Measurements from ENCODE around the gene CDT1. TPM values are rescaled to one million over a fixed set of nuclear protein-coding genes. Genes with fewer than 3 reads are reported as not detected.

CDT1 gene
- total and polyA plus RNA-seq, 10 of the 15 experiments (the other 5 are each of a cell fraction or from before 2014, with no cell fraction given), result 0.50 to 87.6 (median 8.8) TPM

DNA sequence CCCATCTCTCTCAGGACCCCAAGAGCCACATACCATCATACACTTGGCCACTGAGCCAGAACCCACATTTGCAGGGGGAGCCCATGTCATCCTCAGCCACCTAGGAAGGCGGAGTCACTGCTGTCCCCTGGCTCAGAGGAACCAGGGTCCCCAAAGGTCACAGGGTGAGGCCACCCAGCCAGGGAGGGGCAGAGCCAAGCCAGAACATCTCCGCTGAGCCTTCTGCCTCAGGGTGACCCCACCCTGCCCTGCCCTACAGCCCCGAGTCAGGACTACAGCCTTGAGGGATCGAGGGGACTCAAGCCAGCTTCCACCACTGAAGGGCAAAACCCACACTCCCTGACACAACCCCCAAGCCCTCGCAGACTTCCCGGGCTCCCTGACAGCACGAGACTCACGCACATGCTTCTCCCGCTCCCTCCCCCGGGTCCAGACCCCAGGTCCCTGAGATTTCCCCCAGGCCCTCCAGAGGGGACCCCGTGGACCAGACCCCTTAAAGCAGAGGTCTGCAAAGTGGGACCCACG, 36.0 kb upstream of the CDT1 start:
- 42% methylated on average over 12 of the region's 12 CpGs for WGBS (ENCODE audit: insufficient coverage, insufficient replicate concordance, low lambda C conversion rate, missing lambda C conversion rate)
- TF ChIP-seq NR2F1 (conservative IDR thresholded peaks at IDR 0.05), result 0 out of 2 replicates have a peak, but pooled peaks have one; percentile 34
- TF ChIP-seq, protein P1, sequence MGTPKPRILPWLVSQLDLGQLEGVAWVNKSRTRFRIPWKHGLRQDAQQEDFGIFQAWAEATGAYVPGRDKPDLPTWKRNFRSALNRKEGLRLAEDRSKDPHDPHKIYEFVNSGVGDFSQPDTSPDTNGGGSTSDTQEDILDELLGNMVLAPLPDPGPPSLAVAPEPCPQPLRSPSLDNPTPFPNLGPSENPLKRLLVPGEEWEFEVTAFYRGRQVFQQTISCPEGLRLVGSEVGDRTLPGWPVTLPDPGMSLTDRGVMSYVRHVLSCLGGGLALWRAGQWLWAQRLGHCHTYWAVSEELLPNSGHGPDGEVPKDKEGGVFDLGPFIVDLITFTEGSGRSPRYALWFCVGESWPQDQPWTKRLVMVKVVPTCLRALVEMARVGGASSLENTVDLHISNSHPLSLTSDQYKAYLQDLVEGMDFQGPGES (IDR thresholded peaks at IDR 0.05), result no peak
- no peak for TF ChIP-seq MTA2 (IDR thresholded peaks at IDR 0.05; ENCODE audit: low read depth)
- TF ChIP-seq, protein P2, sequence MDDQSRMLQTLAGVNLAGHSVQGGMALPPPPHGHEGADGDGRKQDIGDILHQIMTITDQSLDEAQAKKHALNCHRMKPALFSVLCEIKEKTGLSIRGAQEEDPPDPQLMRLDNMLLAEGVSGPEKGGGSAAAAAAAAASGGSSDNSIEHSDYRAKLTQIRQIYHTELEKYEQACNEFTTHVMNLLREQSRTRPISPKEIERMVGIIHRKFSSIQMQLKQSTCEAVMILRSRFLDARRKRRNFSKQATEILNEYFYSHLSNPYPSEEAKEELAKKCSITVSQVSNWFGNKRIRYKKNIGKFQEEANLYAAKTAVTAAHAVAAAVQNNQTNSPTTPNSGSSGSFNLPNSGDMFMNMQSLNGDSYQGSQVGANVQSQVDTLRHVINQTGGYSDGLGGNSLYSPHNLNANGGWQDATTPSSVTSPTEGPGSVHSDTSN (IDR thresholded peaks at IDR 0.05; ENCODE audit: insufficient replicate concordance, low read depth, low read length), result no peak
- TF ChIP-seq YBX1 (IDR thresholded peaks at IDR 0.05), result no peak
- TF ChIP-seq RUNX3 (IDR thresholded peaks at IDR 0.05; ENCODE audit: low read length), result no peak
- peak; percentile 48; the same call in 1 of the 2 replicates for TF ChIP-seq POLR2A (IDR thresholded peaks at IDR 0.05; ENCODE audit: low read depth, low read length)
- no peak overlapping the region for H2AFZ ChIP-seq (ENCODE audit: control insufficient read depth, low read depth, low read length)
- DNase-seq (ENCODE audit: low read depth, low spot score), result no peak
- H3K9me3 ChIP-seq (replicated peaks; ENCODE audit: control insufficient read depth, insufficient read depth, low read length), result no peaks in the 10 kb centered on the region
- peak overlapping the region; percentile 24; the same call in 1 of the 2 replicates for H3K27ac ChIP-seq (ENCODE audit: control insufficient read depth, insufficient read depth)
- peaks cover 3 to 5% of the 10 kb centered on the region in 2 experiments; a peak in 2 of 4 replicates for H3K36me3 ChIP-seq (ENCODE audit: control insufficient read depth in 2 of 2, insufficient read depth in 2 of 2, low read length in 1 of 2)
- ChIA-PET POLR2A (interaction anchor here (1.1 to 1.2 kb wide), 2 partner anchors 13 to 14 kb away, joined by 3 read pairs; no protein-coding TSS in a partner anchor), CTCF (interaction anchor here (1.4 to 1.7 kb wide), 2 partner anchors 13 to 24 kb away, joined by 4 read pairs; no protein-coding TSS in a partner anchor), SMC1A (ENCODE audit: uncharacterized antibody, unreplicated experiment) (no interaction called here), RAD21 (ENCODE audit: unreplicated experiment) (no interaction called here)
- peaks cover 58% of the 10 kb centered on the region for H3K79me2 ChIP-seq (ENCODE audit: control insufficient read depth, insufficient read depth, low read length)
- H3K4me1 ChIP-seq (ENCODE audit: control insufficient read depth, insufficient read depth, low read length), result peaks cover 28% of the 10 kb centered on the region
- no TSS peak for BruUV-seq (replicated peaks)
- H3K27me3 ChIP-seq (replicated peaks in 1 of 2; ENCODE audit: control insufficient read depth in 2 of 2, insufficient read depth in 2 of 2, low read length in 1 of 2), result no peaks in the 10 kb centered on the region
- in situ Hi-C loops (cut with MboI), result no loop called here
- H3K4me2 ChIP-seq (ENCODE audit: control insufficient read depth, insufficient read depth), result peak overlapping the region; percentile 23; the same call in 1 of the 2 replicates
- intact Hi-C loops (cut with micrococcal nuclease; ENCODE audit: unreplicated experiment), result no loop called here
- FAIRE-seq, result no peak
- no peaks in the 10 kb centered on the region; the same call in none of the 2 replicates for H4K20me1 ChIP-seq (ENCODE audit: control insufficient read depth, insufficient read depth)
- H3K9ac ChIP-seq (ENCODE audit: control insufficient read depth, insufficient read depth, low read length), result peak overlapping the region; percentile 22; the same call in 1 of the 2 replicates
- no peak overlapping the region for H3K4me3 ChIP-seq
- no peak for ATAC-seq
